PC-3 (cell line): ENCODE measurements around the gene IER5L.

Experiments used
- CTCF ChIP-seq: fragments of 300-600 bp; sonication (generic); conservative IDR thresholded peaks from 2 replicates; pipeline ENCODE4 v1.5.1; 2017; ENCODE audit warnings: antibody characterized with exemption, low read depth, mild to moderate bottlenecking, low read length
- EZH2phosphoT487 ChIP-seq: fragments of 300-600 bp; sonication (generic); IDR thresholded peaks from 2 replicates; pipeline ENCODE4 v1.6.1; 2018; ENCODE audit warnings: mild to moderate bottlenecking, antibody characterized with exemption, low read length, borderline replicate concordance

GRCh38 chr9:129182625-129183494 is 4.8 kb upstream of the IER5L start:
- TF ChIP-seq CTCF, result peak; percentile 37
- TF ChIP-seq EZH2phosphoT487, result no peak
